WTC11 (cell line): ENCODE data around the gene VWA2. TPM values are rescaled to one million over a fixed set of nuclear protein-coding genes. Genes with fewer than 3 reads are reported as not detected.

ENCODE experiments used
- ATAC-seq: fragments of 200-7000 bp; cut with Tn5 transposase; 2 replicates; pipeline ENCODE4 v1.10.0; 2021; ENCODE audit warnings: mild to moderate bottlenecking, moderate library complexity
- CTCF ChIA-PET: fragments of 300-600 bp; sonication (Branson Sonifier 250); formaldehyde crosslinking; loops from one replicate; lab custom pipeline; 2021; ENCODE audit warnings: antibody characterized with exemption; lab: Charles Lee
- POLR2A ChIA-PET: fragments of 350-600 bp; sonication (Branson Sonifier 250); formaldehyde crosslinking; loops from one replicate; lab custom pipeline; 2021; ENCODE audit warnings: antibody characterized with exemption; lab: Charles Lee
- DNase-seq: peaks from one replicate; pipeline ENCODE4 v3.0.0; 2021; ENCODE audit warnings: low spot score
- H3K27ac Mint-ChIP-seq: 2 replicates; pipeline ENCODE4 v1.8.0; 2021; ENCODE audit warnings: mixed read lengths
- H3K27me3 Mint-ChIP-seq: 2 replicates; pipeline ENCODE4 v1.8.0; 2021; ENCODE audit warnings: low read depth, mild to moderate bottlenecking, moderate library complexity, mixed read lengths
- H3K36me3 Mint-ChIP-seq: 2 replicates; pipeline ENCODE4 v1.8.0; 2021; ENCODE audit warnings: mixed read lengths
- H3K4me1 Mint-ChIP-seq: 2 replicates; pipeline ENCODE4 v1.8.0; 2022; ENCODE audit warnings: mixed read lengths
- H3K4me3 Mint-ChIP-seq: 2 replicates; pipeline ENCODE4 v1.8.0; 2021; ENCODE audit warnings: mild to moderate bottlenecking, moderate library complexity, mixed read lengths
- H3K9me3 Mint-ChIP-seq: 2 replicates; pipeline ENCODE4 v1.8.0; 2021; ENCODE audit warnings: mixed read lengths
- AFF4 ChIP-seq: sonication (generic); formaldehyde crosslinking; IDR thresholded peaks from 2 replicates; pipeline ENCODE4 v1.8.1; 2023; ENCODE audit warnings: mild to moderate bottlenecking, missing genetic modification reagents, borderline replicate concordance
- ARID4B ChIP-seq: sonication (generic); formaldehyde crosslinking; IDR thresholded peaks from 2 replicates; pipeline ENCODE4 v1.8.0; 2023; ENCODE audit warnings: missing genetic modification reagents, mild to moderate bottlenecking, borderline replicate concordance
- ESRRA ChIP-seq: sonication (generic); formaldehyde crosslinking; IDR thresholded peaks from 2 replicates; pipeline ENCODE4 v1.8.1; 2022; ENCODE audit warnings: mild to moderate bottlenecking, missing genetic modification reagents, borderline replicate concordance
- ETV6 ChIP-seq: sonication (generic); formaldehyde crosslinking; IDR thresholded peaks from 2 replicates; pipeline ENCODE4 v1.8.1; 2022; ENCODE audit warnings: mild to moderate bottlenecking, missing genetic modification reagents
- GTF2I ChIP-seq: fragments of 250-450 bp; sonication (Bioruptor Pico); conservative IDR thresholded peaks from 2 replicates; pipeline ENCODE4 v1.4.0; 2021; ENCODE audit warnings: mild to moderate bottlenecking
- KAT7 ChIP-seq: sonication (generic); formaldehyde crosslinking; IDR thresholded peaks from 2 replicates; pipeline ENCODE4 v1.8.1; 2023; ENCODE audit warnings: missing genetic modification reagents, mild to moderate bottlenecking, borderline replicate concordance
- MYBL2 ChIP-seq: sonication (generic); formaldehyde crosslinking; IDR thresholded peaks from 2 replicates; pipeline ENCODE4 v1.8.1; 2023; ENCODE audit warnings: mild to moderate bottlenecking, moderate library complexity, missing genetic modification reagents
- NR1H2 ChIP-seq: sonication (generic); formaldehyde crosslinking; IDR thresholded peaks from 2 replicates; pipeline ENCODE4 v1.9.0; 2021; ENCODE audit warnings: mild to moderate bottlenecking, moderate library complexity, missing genetic modification reagents
- TEAD4 ChIP-seq: sonication (generic); formaldehyde crosslinking; IDR thresholded peaks from 2 replicates; pipeline ENCODE4 v1.8.0; 2022; ENCODE audit warnings: mild to moderate bottlenecking, missing genetic modification reagents
- ZBTB43 ChIP-seq: sonication (generic); formaldehyde crosslinking; IDR thresholded peaks from 2 replicates; pipeline ENCODE4 v1.8.1; 2023; ENCODE audit warnings: mild to moderate bottlenecking, missing genetic modification reagents
- ZNF232 ChIP-seq: sonication (generic); formaldehyde crosslinking; IDR thresholded peaks from 2 replicates; pipeline ENCODE4 v1.8.0; 2022; ENCODE audit warnings: mild to moderate bottlenecking, missing genetic modification reagents
- ZNF263 ChIP-seq: sonication (generic); formaldehyde crosslinking; IDR thresholded peaks from 2 replicates; pipeline ENCODE4 v1.8.1; 2022; ENCODE audit warnings: low read depth, mild to moderate bottlenecking, moderate library complexity, missing genetic modification reagents
- ZNF396 ChIP-seq: fragments of 250-450 bp; sonication (Bioruptor Pico); IDR thresholded peaks from 2 replicates; pipeline ENCODE4 v1.8.0; 2021; ENCODE audit warnings: mild to moderate bottlenecking, moderate library complexity, borderline replicate concordance
- ZNF423 ChIP-seq: fragments of 250-450 bp; sonication (Bioruptor Pico); IDR thresholded peaks from 2 replicates; pipeline ENCODE4 v2.1.2; 2022; ENCODE audit warnings: mild to moderate bottlenecking, moderate library complexity
- total RNA-seq: library from RNA; stranded (reverse); gene quantifications from 3 replicates; pipeline ENCODE4 v1.2.3, GENCODE V29; 2021
- TF ChIP-seq, protein P1 (sequence below): fragments of 250-450 bp; sonication (Bioruptor Pico); conservative IDR thresholded peaks from 2 replicates; pipeline ENCODE4 v1.9.0; 2021; ENCODE audit warnings: mild to moderate bottlenecking

The VWA2 gene
- total RNA-seq, 1 experiment from 2014 or later: 2.1 TPM

- TF ChIP-seq, protein P1, sequence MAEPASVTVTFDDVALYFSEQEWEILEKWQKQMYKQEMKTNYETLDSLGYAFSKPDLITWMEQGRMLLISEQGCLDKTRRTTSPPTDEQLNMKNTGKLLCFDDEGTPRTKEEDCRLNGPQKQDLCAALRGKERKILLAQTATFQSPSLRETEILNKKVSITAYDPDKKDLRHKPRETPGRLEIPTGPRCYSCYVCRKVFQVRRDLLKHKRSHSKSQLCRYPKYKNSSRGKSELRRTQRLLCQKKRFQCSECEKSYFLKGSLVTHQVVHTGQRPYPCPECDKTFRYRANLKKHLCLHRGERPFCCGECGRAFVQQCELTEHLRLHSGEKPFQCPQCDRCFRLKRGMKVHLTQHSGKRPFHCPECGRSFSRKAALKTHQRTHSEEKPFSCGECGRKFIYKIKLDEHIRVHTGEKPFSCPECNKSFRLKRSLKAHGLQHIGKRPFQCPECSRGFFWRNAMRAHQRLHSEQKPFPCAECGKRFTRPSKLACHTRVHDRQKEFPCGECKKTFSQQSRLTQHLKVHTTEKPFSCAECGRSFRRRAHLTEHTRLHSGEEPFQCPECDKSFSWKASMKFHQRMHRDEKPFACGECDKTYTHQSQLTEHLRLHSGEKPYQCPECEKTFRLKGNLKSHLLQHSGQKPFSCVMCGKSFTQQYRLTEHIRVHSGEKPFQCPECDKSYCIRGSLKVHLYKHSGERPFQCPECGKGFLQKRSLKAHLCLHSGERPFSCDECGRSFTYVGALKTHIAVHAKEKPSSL (CRISPR knock-in tag): no peak
- no peak for TF ChIP-seq ZNF232 (CRISPR knock-in tag)
- no peak for TF ChIP-seq AFF4 (CRISPR knock-in tag)
Observed at GRCh38 chr10:114311023-114311422, 72.0 kb downstream of the VWA2 start (continued).

- H3K27me3 Mint-ChIP-seq: 0 out of 2 replicates have a peak, but pooled peaks cover 3% of the 10 kb centered on the region
- POLR2A ChIA-PET: no interaction called here
- H3K4me1 Mint-ChIP-seq: no peaks in the 10 kb centered on the region
- no peak overlapping the region for H3K4me3 Mint-ChIP-seq
- H3K36me3 Mint-ChIP-seq: no peaks in the 10 kb centered on the region
- H3K9me3 Mint-ChIP-seq: no peaks in the 10 kb centered on the region
- no peak for DNase-seq
- TF ChIP-seq TEAD4 (CRISPR knock-in tag) (no peak), KAT7 (no peak), ETV6 (CRISPR knock-in tag) (no peak), ARID4B (CRISPR knock-in tag) (no peak), ZBTB43 (CRISPR knock-in tag) (no peak), GTF2I (no peak), ESRRA (CRISPR knock-in tag) (no peak), MYBL2 (no peak), ZNF263 (CRISPR knock-in tag) (no peak), ZNF396 (no peak), NR1H2 (CRISPR knock-in tag) (no peak), ZNF423 (CRISPR knock-in tag) (no peak)
- TF ChIP-seq, all 79 proteins: peak for 0
- ATAC-seq: no peak
- H3K27ac Mint-ChIP-seq: no peak overlapping the region
- CTCF ChIA-PET: interaction anchor here (0.6 to 0.8 kb wide), 2 partner anchors 8 to 278 kb away, joined by 3 to 5 read pairs; no protein-coding TSS in a partner anchor
Observed at GRCh38 chr10:114311496-114312209, 72.6 kb downstream of the VWA2 start.
